Measurements from ENCODE around the gene YEATS4.

DNA sequence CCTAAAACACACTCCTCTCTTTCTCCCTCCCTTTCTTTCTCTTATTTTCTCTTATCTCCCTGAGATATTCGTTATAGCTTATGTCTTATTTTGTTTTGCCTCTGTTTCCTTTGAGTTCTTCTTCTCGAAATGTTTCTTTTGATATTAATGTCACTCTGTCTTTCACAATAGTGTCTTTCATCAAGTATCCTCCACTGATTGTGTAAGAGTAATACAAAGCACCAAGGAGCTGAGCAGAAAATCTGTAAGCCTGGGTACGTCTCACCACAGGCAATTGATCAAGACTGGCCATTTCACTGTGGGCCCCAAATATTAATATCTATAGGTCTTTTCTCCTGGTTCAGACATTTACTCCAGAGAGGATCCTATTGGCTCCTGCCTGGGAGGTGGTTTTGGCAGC, 16.2 kb upstream of the YEATS4 start:
- TF ChIP-seq EZH2phosphoT487 (IDR thresholded peaks at IDR 0.05; ENCODE audit: insufficient read depth, low read depth) (no peak), EZH2 (IDR thresholded peaks at IDR 0.05; ENCODE audit: insufficient read depth, poor library complexity, severe bottlenecking) (no peak)
